B cell (primary cell): ENCODE measurements around the gene CNNM3. TPM values are rescaled to one million over a fixed set of nuclear protein-coding genes. Genes with fewer than 3 reads are reported as not detected.

Source experiments
- ATAC-seq: fragments of 200-7000 bp; cut with Tn5 transposase; one replicate; pipeline ENCODE4 v1.10.0; 2021; ENCODE audit warnings: low read depth, mild to moderate bottlenecking, moderate number of reproducible peaks, moderate library complexity
- CTCF ChIA-PET: fragments of 350-600 bp; sonication (Branson Sonifier 250); formaldehyde crosslinking; loops from one replicate; lab custom pipeline; 2021; ENCODE audit warnings: antibody characterized with exemption, inconsistent platforms; lab: Charles Lee
- POLR2A ChIA-PET: fragments of 350-600 bp; sonication (Branson Sonifier 250); formaldehyde crosslinking; loops from one replicate; lab custom pipeline; 2021; ENCODE audit warnings: antibody characterized with exemption; lab: Charles Lee
- DNase-seq: peaks from one replicate; pipeline ENCODE4 v3.0.0; 2013
- H2AFZ ChIP-seq: 2 replicates; pipeline ENCODE4 v1.6.1; 2012; ENCODE audit warnings: mild to moderate bottlenecking, low read depth, low read length; ENCODE audit not compliant: insufficient read depth, poor library complexity, severe bottlenecking
- H3K27ac ChIP-seq, 2 donors: 1 replicate in 1 of 2; 2 replicates in 1 of 2; pipeline ENCODE4 v1.5.1; 2012 to 2013; ENCODE audit warnings: low read length in 2 of 2, mild to moderate bottlenecking in 2 of 2, moderate library complexity in 1 of 2
- H3K27me3 ChIP-seq, 4 experiments: fragments of 200-600 bp in 1 of 4; sonication (generic) in 1 of 4; replicated peaks in 1 of 4; 1 replicate in 2 of 4; 2 replicates in 2 of 4; pipeline versions ENCODE4 v1.6.1 to v1.7.0; 2013 to 2016; ENCODE audit warnings: low read length in 3 of 4, mild to moderate bottlenecking in 2 of 4, mixed read lengths in 1 of 4, moderate library complexity in 1 of 4; ENCODE audit not compliant: insufficient read depth in 4 of 4, control insufficient read depth in 3 of 4; ENCODE audit errors: control extremely low read depth in 1 of 4
- H3K36me3 ChIP-seq, 2 experiments: replicated peaks in 1 of 2; 1 replicate in 1 of 2; 2 replicates in 1 of 2; pipeline versions ENCODE4 v1.6.1 to v1.7.1; 2013; ENCODE audit warnings: low read length in 1 of 2; ENCODE audit not compliant: insufficient read depth in 2 of 2, control insufficient read depth in 1 of 2; ENCODE audit errors: control extremely low read depth in 1 of 2, extremely low read depth in 1 of 2
- H3K4me1 ChIP-seq, 2 donors: fragments of 200-600 bp in 1 of 2; sonication (generic) in 1 of 2; 1 replicate in 1 of 2; 2 replicates in 1 of 2; pipeline versions ENCODE4 v1.5.1 to v1.6.1; 2013 to 2017; ENCODE audit warnings: low read length in 2 of 2; ENCODE audit not compliant: control insufficient read depth in 2 of 2, insufficient read depth in 2 of 2
- H3K4me2 ChIP-seq: replicated peaks from 2 replicates; pipeline ENCODE3; 2012; ENCODE audit warnings: mild to moderate bottlenecking, low read depth, low read length; ENCODE audit not compliant: poor library complexity, severe bottlenecking
- H3K4me3 ChIP-seq, 5 experiments: fragments of 200-600 bp in 1 of 5; sonication (generic) in 1 of 5; 1 replicate in 3 of 5; 2 replicates in 2 of 5; pipeline versions ENCODE4 v1.5.1 to v1.7.0; 2011 to 2016; ENCODE audit warnings: low read length in 4 of 5, mild to moderate bottlenecking in 4 of 5, low read depth in 2 of 5, control low read depth in 1 of 5, moderate library complexity in 1 of 5; ENCODE audit not compliant: insufficient read depth in 1 of 5; ENCODE audit errors: control extremely low read depth in 1 of 5, extremely low read depth in 1 of 5
- H3K79me2 ChIP-seq: fragments of 200-600 bp; sonication (generic); one replicate; pipeline ENCODE4 v1.6.0; 2016; ENCODE audit warnings: low read length; ENCODE audit not compliant: control insufficient read depth, insufficient read depth
- H3K9ac ChIP-seq: fragments of 200-600 bp; sonication (generic); 2 replicates; pipeline ENCODE4 v1.6.1; 2017; ENCODE audit warnings: mild to moderate bottlenecking, low read length, moderate library complexity
- H3K9me3 ChIP-seq, 3 donors: one replicate each; pipeline versions ENCODE4 v1.6.1 to v1.7.1; 2013; ENCODE audit warnings: low read length in 2 of 3; ENCODE audit not compliant: control insufficient read depth in 2 of 3, insufficient read depth in 1 of 3; ENCODE audit errors: control extremely low read depth in 1 of 3
- H4K20me1 ChIP-seq: 2 replicates; pipeline ENCODE4 v1.6.0; 2012; ENCODE audit warnings: mild to moderate bottlenecking, low read length; ENCODE audit not compliant: insufficient read depth, control insufficient read depth, poor library complexity, severe bottlenecking
- H3K27ac Mint-ChIP-seq: one replicate; pipeline ENCODE4 v1.8.0; 2021; ENCODE audit warnings: mixed read lengths
- H3K27me3 Mint-ChIP-seq: one replicate; pipeline ENCODE4 v1.8.0; 2021; ENCODE audit warnings: mixed read lengths
- H3K4me1 Mint-ChIP-seq: one replicate; pipeline ENCODE4 v1.8.0; 2021; ENCODE audit warnings: mixed read lengths
- H3K4me3 Mint-ChIP-seq: one replicate; pipeline ENCODE4 v1.8.0; 2021; ENCODE audit warnings: mixed read lengths
- H3K9me3 Mint-ChIP-seq: one replicate; pipeline ENCODE4 v1.8.0; 2022; ENCODE audit warnings: mixed read lengths; ENCODE audit not compliant: insufficient read depth
- CTCF ChIP-seq: fragments of 200-600 bp; IDR thresholded peaks from one replicate; pipeline ENCODE4 v1.8.0; 2022; ENCODE audit warnings: antibody characterized with exemption, mild to moderate bottlenecking
- EZH2 ChIP-seq: IDR thresholded peaks from 2 replicates; pipeline ENCODE4 v1.6.1; 2012; ENCODE audit warnings: borderline replicate concordance, low read depth, mild to moderate bottlenecking, moderate library complexity, low read length; ENCODE audit not compliant: insufficient read depth, poor library complexity, severe bottlenecking
- WGBS: methylation state at CpG from one replicate; pipeline ENCODE4 v1.1.5; 2013; ENCODE audit warnings: missing lambda C conversion rate; ENCODE audit not compliant: insufficient coverage; 5-methylcytosine and 5-hydroxymethylcytosine counted together
- intact Hi-C: fragments of 100-400 bp; cut with micrococcal nuclease; formaldehyde crosslinking; loops from one replicate; pipeline ENCODE4 v1.10.0; 2022
- polyA plus RNA-seq: library from polyadenylated mRNA; depleted of rRNA; stranded (reverse); fragments of >200 nt; gene quantifications from 2 replicates; pipeline ENCODE4 v1.2.3, GENCODE V29; 2012
- total RNA-seq, 2 donors: library from RNA; stranded (reverse); fragments of 120-200 nt in 1 of 2; gene quantifications; 1 replicate in 1 of 2; 2 replicates in 1 of 2; pipeline versions ENCODE4 v1.2.3 to v1.2.4, GENCODE V29; 2013 to 2022

Gene CNNM3
- total and polyA plus RNA-seq, 2 donors (not counting 1 experiment from before 2014, with no cell fraction given), result 28.8 to 54.7 TPM

DNA sequence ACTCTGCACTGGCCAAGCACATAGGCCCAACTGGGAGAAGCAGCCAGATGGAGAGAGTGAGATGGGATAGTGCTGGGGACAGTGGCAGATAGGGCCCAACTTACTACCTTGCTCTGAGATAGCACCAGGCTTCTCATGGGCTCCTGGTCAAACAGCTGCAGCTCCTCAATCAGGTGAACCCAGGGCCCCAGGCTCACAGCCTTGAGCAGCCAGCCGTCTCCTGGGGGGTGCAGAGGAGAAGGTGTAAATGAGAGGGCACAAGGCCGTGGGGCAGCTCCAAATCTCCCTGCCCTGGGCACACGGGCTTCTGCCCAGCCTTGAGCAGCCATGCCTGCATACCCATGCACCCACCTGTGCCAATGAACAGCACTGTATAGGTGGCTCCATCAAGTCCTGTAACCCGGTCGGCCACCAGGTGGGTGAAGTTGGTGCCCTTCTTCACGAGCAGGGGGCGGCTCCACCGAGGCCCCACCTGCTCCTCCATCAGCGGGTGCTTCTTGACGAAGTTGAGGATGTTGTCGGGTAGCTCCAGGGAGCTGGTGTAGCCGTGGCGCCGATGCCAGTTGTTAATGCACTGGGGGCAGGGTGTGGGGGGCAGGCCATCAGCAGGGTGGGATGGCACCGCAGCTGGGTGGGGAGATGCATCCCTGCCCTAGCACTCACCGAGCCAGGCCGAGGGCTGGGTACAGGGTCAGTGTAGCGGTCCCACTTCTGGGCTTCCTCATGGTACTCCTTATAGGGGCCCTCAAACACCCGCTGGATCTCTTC is 47.7 kb downstream of the CNNM3 start:
- Mint-ChIP-seq H3K4me3 (no peak overlapping the region), H3K27me3 (peaks cover 22% of the 10 kb centered on the region), H3K9me3 (no peaks in the 10 kb centered on the region), H3K27ac (no peak overlapping the region), H3K4me1 (peaks cover 16% of the 10 kb centered on the region)
- 94% methylated on average over 18 of the region's 19 CpGs for WGBS
- intact Hi-C loops, result no loop called here
- H3K9me3 ChIP-seq, result peaks cover 0 to 14% (median 0%) of the 10 kb centered on the region in 3 donors
- H3K4me1 ChIP-seq, result peaks cover 22 to 26% of the 10 kb centered on the region in 2 donors
- no peaks in the 10 kb centered on the region for H3K79me2 ChIP-seq
- ATAC-seq (no peak), DNase-seq (no peak)
- H3K36me3 ChIP-seq, result no peaks in the 10 kb centered on the region
- H3K4me2 ChIP-seq, result no peak overlapping the region
- ChIA-PET POLR2A (interaction anchor here (0.7 kb wide), 1 partner anchor 115 kb away, joined by 3 read pairs; no protein-coding TSS in a partner anchor), CTCF (no interaction called here)
- H3K27me3 ChIP-seq, result peaks cover 0 to 33% (median 9%) of the 10 kb centered on the region in 4 experiments
- TF ChIP-seq EZH2 (no peak), CTCF (no peak)
- H3K9ac ChIP-seq, result no peak overlapping the region
- H4K20me1 ChIP-seq, result no peaks in the 10 kb centered on the region
- H3K27ac ChIP-seq, result no peak overlapping the region
- H3K4me3 ChIP-seq, result no peak overlapping the region
- no peak overlapping the region for H2AFZ ChIP-seq
